ENCODE data around the gene ACOT11.
"Not testable (repeated sequence)": the region's sequence is repeated elsewhere in the genome, so short reads cannot be mapped to it uniquely, and the experiment has no call there.

ACOT11 gene

GRCh38 chr1:54607821-54608565 lies 60.0 kb downstream of the ACOT11 start:
- DNase-seq (ENCODE audit: low read depth in 2 of 3, low spot score in 2 of 3): no peak

- DNase-seq (ENCODE audit: low read depth in 2 of 3, low spot score in 2 of 3): no peak
Observed at GRCh38 chr1:54608566-54609230, 60.7 kb downstream of the ACOT11 start.

- DNase-seq (ENCODE audit: low read depth in 2 of 3, low spot score in 2 of 3): no peak
Observed at GRCh38 chr1:54609301-54609921, 61.4 kb downstream of the ACOT11 start.

GRCh38 chr1:54610048-54610447 lies 62.0 kb downstream of the ACOT11 start:
- no peak for DNase-seq (ENCODE audit: low read depth in 2 of 3, low spot score in 2 of 3)

DNA sequence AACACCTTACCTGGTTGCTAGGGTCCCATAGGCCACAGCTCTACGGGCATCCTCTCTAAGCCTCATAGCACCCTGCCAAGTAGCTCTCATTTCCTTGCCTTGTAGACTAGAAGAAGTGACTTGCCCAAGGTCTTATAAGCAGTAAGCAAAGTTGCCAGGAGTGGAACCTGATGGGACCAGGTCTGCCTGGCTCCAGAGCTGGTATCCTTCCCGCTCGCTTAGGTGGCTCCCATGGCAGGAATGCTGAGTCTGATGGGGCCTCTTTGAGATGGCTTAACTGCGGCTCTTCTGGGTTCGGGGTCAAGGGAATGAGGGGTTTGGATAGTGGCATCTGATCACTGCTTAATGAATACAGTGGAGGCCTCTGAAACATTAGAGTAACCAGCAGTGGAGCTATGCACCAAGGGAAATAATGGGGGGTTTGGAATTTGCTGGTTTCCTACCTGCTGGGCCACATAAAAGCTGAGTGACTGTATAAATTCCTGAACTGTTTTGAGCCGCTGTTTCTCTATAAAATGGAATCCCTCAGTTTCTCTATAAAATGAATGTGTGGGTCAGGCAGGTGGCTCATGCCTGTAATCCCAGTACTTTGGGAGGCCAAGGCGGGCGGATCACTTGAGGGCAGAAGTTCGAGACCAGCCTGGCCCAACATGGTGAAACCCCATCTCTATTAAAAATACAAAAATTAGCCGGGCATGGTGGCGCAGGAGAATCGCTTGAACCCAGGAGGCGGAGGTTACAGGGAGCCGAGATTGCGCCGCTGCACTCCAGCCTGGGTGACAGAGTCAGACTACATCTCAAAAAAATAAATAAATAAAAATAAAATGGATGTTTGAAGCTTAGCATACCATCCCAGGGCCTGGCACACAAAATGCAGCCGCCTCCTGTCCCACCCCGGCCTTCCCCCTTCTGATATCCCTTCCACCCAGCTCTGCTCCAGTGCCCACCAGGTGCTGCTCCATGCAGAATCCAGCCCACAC lies 62.9 kb downstream of the ACOT11 start:
- DNase-seq (ENCODE audit: low read depth in 2 of 3, low spot score in 2 of 3): no peak

- no peak for DNase-seq (ENCODE audit: low read depth in 2 of 3, low spot score in 2 of 3)
Observed at GRCh38 chr1:54611621-54612020, 63.6 kb downstream of the ACOT11 start.

DNA sequence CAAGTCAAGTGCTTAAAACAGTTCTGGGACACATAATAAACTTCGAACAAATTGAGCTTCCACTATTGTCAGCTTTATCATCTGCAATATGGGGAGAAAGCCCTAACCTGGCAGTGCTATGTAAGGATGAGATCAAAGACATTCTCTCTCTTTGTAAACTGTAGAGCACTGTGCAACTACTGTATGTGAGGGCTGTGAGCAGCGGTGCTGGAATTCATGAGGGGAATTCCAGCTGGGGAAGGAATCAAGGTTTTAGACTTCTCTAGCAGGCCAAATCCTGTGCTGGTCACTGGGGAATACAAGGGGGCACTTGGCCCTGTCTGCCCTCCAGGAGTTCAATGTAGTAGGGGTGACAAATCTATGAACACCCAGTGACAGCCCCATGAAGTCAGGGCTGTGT lies 66.0 kb downstream of the ACOT11 start:
- no peak for DNase-seq (ENCODE audit: low read depth in 2 of 3, low spot score in 2 of 3)

- DNase-seq (ENCODE audit: low read depth in 2 of 3, low spot score in 2 of 3): no peak
Observed at GRCh38 chr1:54614563-54614962, 66.5 kb downstream of the ACOT11 start.

DNA sequence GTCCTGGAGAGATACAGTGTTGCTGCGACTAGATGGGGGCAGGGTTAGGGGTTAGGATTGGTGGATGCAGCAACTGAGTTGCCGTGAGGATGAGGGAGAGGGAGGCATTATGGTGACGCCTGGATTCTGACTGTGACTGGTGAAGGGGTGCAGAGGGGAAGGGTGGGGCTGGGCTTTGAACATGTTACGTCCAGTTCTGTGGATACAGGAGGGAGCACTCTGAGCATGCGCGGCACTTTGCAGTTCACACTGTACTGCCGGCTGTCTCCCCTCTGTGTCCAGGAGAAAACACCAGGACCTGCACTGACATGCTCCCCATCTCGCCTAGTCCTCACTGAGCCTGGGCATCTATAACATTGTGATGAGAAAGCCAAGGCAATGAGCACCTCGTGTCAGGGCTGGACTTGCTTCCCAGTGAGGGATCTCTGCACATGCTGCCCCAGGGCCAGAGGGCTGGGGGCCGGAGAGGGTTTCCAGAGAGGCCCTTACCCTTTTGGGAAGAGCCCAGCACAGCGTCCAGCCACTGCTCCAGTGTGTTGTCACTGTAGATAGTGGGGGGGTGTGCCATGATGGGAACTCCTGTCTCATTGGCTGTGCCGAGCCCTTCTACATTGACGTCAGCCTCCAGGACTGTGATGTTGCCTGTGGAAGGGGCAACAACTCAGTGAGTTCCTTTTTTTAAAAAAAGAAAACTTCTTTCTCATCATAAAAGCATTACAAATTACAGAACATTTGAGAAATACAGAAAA lies 67.7 kb downstream of the ACOT11 start:
- DNase-seq (ENCODE audit: low read depth in 2 of 3, low spot score in 2 of 3): no peak

- DNase-seq (ENCODE audit: low read depth in 2 of 3, low spot score in 2 of 3): no peak
Observed at GRCh38 chr1:54619749-54620148, 71.7 kb downstream of the ACOT11 start.

DNA sequence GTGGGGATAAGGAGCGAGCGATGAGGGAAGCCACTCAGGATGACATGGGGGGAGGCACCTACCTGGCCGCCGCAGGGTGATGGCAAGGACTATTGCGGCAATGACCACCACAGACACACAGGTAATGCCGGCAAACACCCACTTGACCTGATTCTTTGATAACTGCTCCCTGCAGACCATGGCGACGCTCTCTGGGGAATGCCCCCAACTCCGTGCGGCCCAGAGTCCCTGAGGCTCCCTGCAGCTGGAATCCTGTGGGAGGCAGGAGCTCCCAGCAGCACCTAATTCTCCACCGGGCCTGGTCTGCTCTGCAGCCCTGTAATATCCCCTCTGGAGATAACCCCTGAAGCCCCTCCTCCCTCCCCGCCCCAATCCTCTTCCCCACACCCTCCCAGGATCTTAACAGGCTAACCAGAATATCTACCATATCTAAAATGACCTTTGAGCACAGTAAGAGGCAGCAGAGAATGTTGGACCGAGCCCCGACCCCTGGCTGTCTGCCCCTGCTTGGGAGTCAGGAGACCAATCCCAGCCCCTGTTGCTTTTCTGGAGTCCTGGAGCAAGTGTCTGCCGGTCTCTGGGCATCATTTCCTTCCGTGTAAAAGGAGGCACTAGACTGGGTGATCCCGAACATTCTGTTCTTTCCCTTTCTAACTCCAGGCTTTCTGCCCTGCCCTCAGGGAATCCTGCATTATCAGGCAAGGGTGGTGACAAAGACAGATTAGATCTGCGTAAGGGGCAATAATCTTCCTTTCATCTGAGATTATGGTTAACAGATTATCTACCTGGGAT lies 75.4 kb downstream of the ACOT11 start, which contains the start of gene FAM151A:
Gene FAM151A, minus strand, starts transcription at position 310 of the 792 bp plus-strand sequence. Its CDS starts 130 bp downstream, at position 180.
- DNase-seq (ENCODE audit: low read depth in 2 of 3, low spot score in 2 of 3): no peak

- DNase-seq (ENCODE audit: low read depth in 2 of 3, low spot score in 2 of 3): no peak
Observed at GRCh38 chr1:54624466-54625464, 76.7 kb downstream of the ACOT11 start.

GRCh38 chr1:54627196-54627595 lies 79.2 kb downstream of the ACOT11 start:
- DNase-seq (ENCODE audit: low read depth in 2 of 3, low spot score in 2 of 3): no peak

DNA sequence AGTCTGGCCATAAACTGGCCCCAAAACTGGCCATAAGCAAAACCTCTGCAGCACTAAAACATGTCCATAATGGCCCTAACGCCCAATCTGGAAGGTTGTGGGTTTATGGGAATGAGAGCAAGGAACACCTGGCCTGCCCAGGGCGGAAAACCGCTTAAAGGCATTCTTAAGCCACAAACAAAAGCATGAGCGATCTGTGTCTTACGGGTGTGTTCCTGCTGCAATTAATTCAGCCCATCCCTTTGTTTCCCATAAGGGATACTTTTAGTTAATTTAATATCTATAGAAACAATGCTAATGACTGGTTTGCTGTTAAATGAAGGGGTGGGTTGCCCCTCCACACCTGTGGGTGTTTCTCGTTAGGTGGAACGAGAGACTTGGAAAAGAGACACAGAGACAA lies 87.8 kb downstream of the ACOT11 start:
- DNase-seq (ENCODE audit: low read depth in 2 of 3, low spot score in 2 of 3): not testable (repeated sequence)

DNA sequence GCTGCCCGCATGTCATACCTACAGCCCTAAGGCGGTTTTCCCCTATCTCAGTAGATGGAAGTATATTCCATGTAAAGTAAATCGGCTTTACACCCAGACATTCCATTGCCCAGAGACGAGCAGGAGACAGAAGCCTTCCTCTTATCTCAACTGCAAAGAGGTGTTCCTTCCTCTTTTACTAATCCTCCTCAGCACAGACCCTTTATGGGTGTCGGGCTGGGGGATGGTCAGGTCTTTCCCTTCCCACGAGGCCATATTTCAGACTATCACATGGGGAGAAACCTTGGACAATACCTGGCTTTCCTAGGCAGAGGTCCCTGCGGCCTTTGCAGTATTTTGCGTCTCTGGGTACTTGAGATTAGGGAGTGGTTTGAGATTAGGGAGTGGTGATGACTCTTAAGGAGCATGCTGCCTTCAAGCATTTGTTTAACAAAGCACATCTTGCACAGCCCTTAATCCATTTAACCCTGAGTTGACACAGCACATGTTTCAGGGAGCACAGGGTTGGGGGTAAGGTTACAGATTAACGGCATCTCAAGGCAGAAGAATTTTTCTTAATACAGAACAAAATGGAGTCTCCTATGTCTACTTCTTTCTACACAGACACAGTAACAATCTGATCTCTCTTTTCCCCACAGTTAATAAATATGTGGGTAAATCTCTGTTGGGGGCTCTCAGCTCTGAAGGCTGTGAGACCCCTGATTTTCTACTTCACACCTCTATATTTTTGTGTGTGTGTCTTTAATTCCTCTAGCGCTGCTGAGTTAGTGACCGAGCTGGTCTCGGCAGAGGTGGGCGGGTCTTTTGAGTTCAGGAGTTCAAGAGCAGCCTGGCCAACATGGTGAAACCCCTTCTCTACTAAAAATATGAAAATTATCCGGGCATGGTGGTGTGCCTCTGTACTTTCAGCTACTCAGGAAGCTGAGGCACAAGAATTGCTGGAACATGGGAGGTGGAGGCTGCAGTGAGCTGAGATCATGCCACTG lies 88.7 kb downstream of the ACOT11 start:
- not testable (repeated sequence) for DNase-seq (ENCODE audit: low read depth in 2 of 3, low spot score in 2 of 3)

- no peak for DNase-seq (ENCODE audit: low read depth in 2 of 3, low spot score in 2 of 3)
Observed at GRCh38 chr1:54640361-54640760, 92.3 kb downstream of the ACOT11 start.
